Epithelial cell of esophagus (primary cell): ENCODE data around the gene STX1A.
A peak's percentile ranks its signal among the peaks of the same experiment; 100 is the strongest.

Experiments used
- DNase-seq: peaks from one replicate; pipeline ENCODE4 v3.0.0; 2010; ENCODE audit warnings: low read depth
- H3K4me3 ChIP-seq: 2 replicates; pipeline ENCODE4 v1.5.1; 2011; ENCODE audit warnings: mild to moderate bottlenecking, low read length, control low read depth
- CTCF ChIP-seq: IDR thresholded peaks from 2 replicates; pipeline ENCODE4 v1.5.1; 2011; ENCODE audit warnings: low read depth, mild to moderate bottlenecking, low read length, control low read depth, inconsistent platforms; ENCODE audit not compliant: insufficient read depth; ENCODE audit errors: missing control alignments

The STX1A gene

GRCh38 chr7:73740212-73740611 lies 20.7 kb upstream of the STX1A start:
- DNase-seq = no peak
- no peak overlapping the region for H3K4me3 ChIP-seq
- TF ChIP-seq CTCF = no peak

GRCh38 chr7:73739387-73739767 lies 19.9 kb upstream of the STX1A start:
- peak overlapping the region; percentile 69 for H3K4me3 ChIP-seq
- no peak for DNase-seq
- TF ChIP-seq CTCF = no peak

GRCh38 chr7:73738612-73739386 lies 19.3 kb upstream of the STX1A start, which contains the start of gene ABHD11:
ABHD11 (minus strand) TSS chr7:73738802; CDS start chr7:73738770, 32 bp downstream.
- peak; percentile 97 for DNase-seq
- H3K4me3 ChIP-seq = peak within 1 kb of the TSS; percentile 69
- TF ChIP-seq CTCF = no peak

- H3K4me3 ChIP-seq = peak overlapping the region; percentile 69
- no peak for TF ChIP-seq CTCF
- DNase-seq = peak; percentile 39
Measured at GRCh38 chr7:73738220-73738611, 18.7 kb upstream of the STX1A start.

GRCh38 chr7:73737491-73738219 lies 18.2 kb upstream of the STX1A start:
- peak overlapping the region; percentile 69 for H3K4me3 ChIP-seq
- no peak for DNase-seq
- TF ChIP-seq CTCF = no peak

- DNase-seq = no peak
- no peak for TF ChIP-seq CTCF
- no peak overlapping the region for H3K4me3 ChIP-seq
Measured at GRCh38 chr7:73736885-73737284, 17.4 kb upstream of the STX1A start.
